Measurements from ENCODE around the gene MPP7.

Gene MPP7

GRCh38 chr10:28304032-28304571 is 1.2 kb upstream of the MPP7 start:
- Histone ChIP-seq H3K27me3 (ENCODE audit: insufficient read depth, low read length) (peaks cover 53% of the 10 kb centered on the region), H3K9me3 (ENCODE audit: insufficient read depth, low read depth, low read length) (no peaks in the 10 kb centered on the region), H3K4me3 (ENCODE audit: low read length) (peak overlapping the region; percentile 94), H3K36me3 (ENCODE audit: insufficient read depth, low read depth, low read length) (no peaks in the 10 kb centered on the region), H3K27ac (ENCODE audit: low read length) (no peak overlapping the region), H3K9ac (ENCODE audit: low read depth, low read length) (no peak overlapping the region), H3K4me1 (ENCODE audit: insufficient read depth, low read length) (peaks cover 5% of the 10 kb centered on the region; the same call in 1 of the 2 replicates)

DNA sequence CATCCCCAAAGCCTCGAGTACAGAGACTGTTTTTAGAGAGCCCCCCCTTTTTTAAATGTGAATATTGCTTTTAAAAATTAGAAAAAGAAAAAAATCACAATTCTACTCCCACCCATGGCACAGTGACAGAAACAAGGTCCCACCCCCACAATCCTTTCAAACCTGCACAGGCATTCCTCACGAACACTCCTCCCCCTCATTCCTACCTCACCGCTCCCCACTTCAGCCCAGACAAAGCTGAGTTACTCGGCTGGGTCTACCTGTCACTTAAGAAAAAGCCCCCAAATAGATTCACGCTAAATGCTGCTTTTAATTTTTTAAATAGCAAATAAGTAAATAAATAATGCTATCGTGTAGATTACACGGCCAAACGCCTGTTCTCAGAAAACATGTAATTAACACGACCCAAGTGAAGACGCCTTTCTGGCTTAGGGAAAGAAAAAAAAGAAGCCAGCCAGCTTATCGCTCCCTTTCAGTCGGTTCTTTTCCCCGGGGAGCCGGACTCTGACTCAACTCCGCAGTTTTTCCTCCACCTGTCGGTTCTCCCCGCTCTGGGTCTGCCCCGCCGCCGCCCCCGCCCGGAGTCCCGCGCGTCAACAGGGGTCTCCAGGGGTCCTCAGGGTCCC is 739 bp downstream of the MPP7 start:
- peak overlapping the region; percentile 92 for H3K4me3 ChIP-seq (ENCODE audit: low read length)
- H3K27ac ChIP-seq (ENCODE audit: low read length): no peak overlapping the region
- peak overlapping the region; percentile 72; the same call in 1 of the 2 replicates for H3K9ac ChIP-seq (ENCODE audit: low read depth, low read length)
- H3K4me1 ChIP-seq (ENCODE audit: insufficient read depth, low read length): peaks cover 5% of the 10 kb centered on the region; the same call in 1 of the 2 replicates
- H3K27me3 ChIP-seq (ENCODE audit: insufficient read depth, low read length): peaks cover 41% of the 10 kb centered on the region
- H3K36me3 ChIP-seq (ENCODE audit: insufficient read depth, low read depth, low read length): no peaks in the 10 kb centered on the region
- H3K9me3 ChIP-seq (ENCODE audit: insufficient read depth, low read depth, low read length): no peaks in the 10 kb centered on the region

DNA sequence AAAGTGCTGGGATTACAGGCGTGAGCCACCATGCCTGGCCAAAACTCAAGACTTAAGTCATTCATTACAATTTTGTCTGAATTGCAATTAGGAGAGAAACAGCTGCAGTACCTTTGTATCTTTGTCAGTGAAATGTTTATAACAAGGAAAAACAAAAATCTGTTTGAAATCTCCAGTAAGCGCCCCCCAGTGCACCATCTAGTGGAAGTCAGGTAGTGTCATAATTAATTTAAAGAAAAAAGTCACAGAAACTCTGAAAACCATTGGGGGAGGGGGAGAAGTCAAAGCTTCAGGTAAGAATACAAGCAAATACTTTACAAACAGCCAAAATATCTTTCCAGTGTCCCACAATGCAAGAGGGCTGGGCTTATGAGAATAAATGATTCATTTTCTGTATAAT is 2.8 kb downstream of the MPP7 start:
- no peak overlapping the region for H3K4me3 ChIP-seq (ENCODE audit: low read length)
- no peak overlapping the region for H3K9ac ChIP-seq (ENCODE audit: low read depth, low read length)
- H3K36me3 ChIP-seq (ENCODE audit: insufficient read depth, low read depth, low read length): no peaks in the 10 kb centered on the region
- H3K27me3 ChIP-seq (ENCODE audit: insufficient read depth, low read length): peaks cover 20% of the 10 kb centered on the region
- H3K4me1 ChIP-seq (ENCODE audit: insufficient read depth, low read length): peaks cover 14% of the 10 kb centered on the region
- no peak overlapping the region for H3K27ac ChIP-seq (ENCODE audit: low read length)
- no peaks in the 10 kb centered on the region for H3K9me3 ChIP-seq (ENCODE audit: insufficient read depth, low read depth, low read length)

DNA sequence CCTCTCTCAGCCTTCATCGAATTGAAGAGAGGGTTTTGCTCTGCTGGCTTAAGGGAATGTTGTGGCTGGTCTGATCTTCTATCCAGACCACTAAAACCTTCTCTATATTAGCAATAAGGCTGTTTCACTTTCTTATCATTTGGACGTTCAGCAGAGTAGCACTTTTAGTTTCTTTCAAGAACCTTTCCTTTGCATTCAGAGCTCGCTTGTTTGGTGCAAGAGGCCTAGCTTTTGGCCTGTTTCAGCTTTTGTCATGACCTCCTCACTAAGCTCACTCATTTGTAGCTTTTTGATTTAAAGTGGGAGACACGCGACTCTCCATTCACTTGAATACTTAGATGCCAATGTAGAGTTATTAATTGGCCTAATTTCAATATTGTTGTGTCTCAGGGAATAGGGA is 3.9 kb downstream of the MPP7 start:
- Histone ChIP-seq H3K4me3 (ENCODE audit: low read length) (no peak overlapping the region), H3K36me3 (ENCODE audit: insufficient read depth, low read depth, low read length) (no peaks in the 10 kb centered on the region), H3K4me1 (ENCODE audit: insufficient read depth, low read length) (peaks cover 22% of the 10 kb centered on the region), H3K9me3 (ENCODE audit: insufficient read depth, low read depth, low read length) (no peaks in the 10 kb centered on the region), H3K27ac (ENCODE audit: low read length) (no peak overlapping the region), H3K27me3 (ENCODE audit: insufficient read depth, low read length) (peaks cover 9% of the 10 kb centered on the region), H3K9ac (ENCODE audit: low read depth, low read length) (no peak overlapping the region)

- Histone ChIP-seq H3K4me1 (ENCODE audit: insufficient read depth, low read length) (peaks cover 17% of the 10 kb centered on the region; the same call in 1 of the 2 replicates), H3K27ac (ENCODE audit: low read length) (no peak overlapping the region), H3K4me3 (ENCODE audit: low read length) (no peak overlapping the region), H3K27me3 (ENCODE audit: insufficient read depth, low read length) (no peaks in the 10 kb centered on the region), H3K9me3 (ENCODE audit: insufficient read depth, low read depth, low read length) (no peaks in the 10 kb centered on the region), H3K9ac (ENCODE audit: low read depth, low read length) (no peak overlapping the region), H3K36me3 (ENCODE audit: insufficient read depth, low read depth, low read length) (no peaks in the 10 kb centered on the region)
These were observed 6.8 kb downstream of the MPP7 start for GRCh38 chr10:28296023-28296422.

DNA sequence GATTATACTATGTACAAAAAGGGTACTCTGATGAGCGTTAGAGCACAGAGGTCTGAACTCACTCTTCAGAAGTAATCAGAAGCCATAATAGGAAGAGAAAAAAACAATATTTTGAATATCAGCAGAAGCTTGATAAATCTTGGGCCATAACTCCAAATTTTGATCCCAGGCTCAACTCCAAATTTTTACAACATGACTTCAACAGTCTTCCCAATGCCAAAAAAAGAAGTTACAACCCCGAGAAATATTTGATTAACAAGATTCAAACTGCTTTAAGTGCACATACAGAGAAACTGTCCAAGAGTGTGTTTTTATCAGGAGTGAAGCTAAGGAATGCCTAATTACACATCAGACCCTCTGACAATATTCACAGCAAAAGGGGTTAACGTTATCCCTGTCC is 7.5 kb downstream of the MPP7 start:
- Histone ChIP-seq H3K27me3 (ENCODE audit: insufficient read depth, low read length) (no peaks in the 10 kb centered on the region), H3K4me3 (ENCODE audit: low read length) (no peak overlapping the region), H3K9me3 (ENCODE audit: insufficient read depth, low read depth, low read length) (no peaks in the 10 kb centered on the region), H3K9ac (ENCODE audit: low read depth, low read length) (no peak overlapping the region), H3K4me1 (ENCODE audit: insufficient read depth, low read length) (peaks cover 17% of the 10 kb centered on the region; the same call in 1 of the 2 replicates), H3K36me3 (ENCODE audit: insufficient read depth, low read depth, low read length) (no peaks in the 10 kb centered on the region), H3K27ac (ENCODE audit: low read length) (no peak overlapping the region)

DNA sequence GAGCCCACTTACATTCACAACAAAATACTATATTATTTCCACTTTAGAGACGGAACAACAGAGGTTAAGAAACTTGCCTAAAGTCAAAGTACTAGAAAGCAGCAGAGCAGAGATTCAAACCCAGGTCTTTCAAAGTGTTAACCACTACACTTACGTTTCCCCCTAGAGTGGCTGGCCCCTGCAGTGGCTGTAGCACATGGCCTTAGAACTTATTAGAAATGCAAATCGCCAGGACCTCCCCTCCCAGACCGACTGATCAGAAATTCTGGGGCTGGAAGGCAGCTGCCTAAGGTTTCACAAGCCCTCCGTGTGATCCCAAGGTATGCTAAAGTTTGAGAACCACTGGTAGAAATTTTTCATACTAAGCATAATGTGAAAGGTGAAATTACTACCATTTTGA is 8.1 kb downstream of the MPP7 start:
- H3K27ac ChIP-seq (ENCODE audit: low read length): no peak overlapping the region
- H3K9ac ChIP-seq (ENCODE audit: low read depth, low read length): no peak overlapping the region
- no peaks in the 10 kb centered on the region for H3K9me3 ChIP-seq (ENCODE audit: insufficient read depth, low read depth, low read length)
- H3K27me3 ChIP-seq (ENCODE audit: insufficient read depth, low read length): no peaks in the 10 kb centered on the region
- H3K36me3 ChIP-seq (ENCODE audit: insufficient read depth, low read depth, low read length): no peaks in the 10 kb centered on the region
- H3K4me1 ChIP-seq (ENCODE audit: insufficient read depth, low read length): peaks cover 17% of the 10 kb centered on the region; the same call in 1 of the 2 replicates
- no peak overlapping the region for H3K4me3 ChIP-seq (ENCODE audit: low read length)

- no peak overlapping the region for H3K9ac ChIP-seq (ENCODE audit: low read depth, low read length)
- peaks cover 17% of the 10 kb centered on the region; the same call in 1 of the 2 replicates for H3K4me1 ChIP-seq (ENCODE audit: insufficient read depth, low read length)
- no peaks in the 10 kb centered on the region for H3K27me3 ChIP-seq (ENCODE audit: insufficient read depth, low read length)
- H3K4me3 ChIP-seq (ENCODE audit: low read length): no peak overlapping the region
- no peak overlapping the region for H3K27ac ChIP-seq (ENCODE audit: low read length)
- no peaks in the 10 kb centered on the region for H3K9me3 ChIP-seq (ENCODE audit: insufficient read depth, low read depth, low read length)
- H3K36me3 ChIP-seq (ENCODE audit: insufficient read depth, low read depth, low read length): no peaks in the 10 kb centered on the region
These were observed 8.7 kb downstream of the MPP7 start for GRCh38 chr10:28294169-28294532.

DNA sequence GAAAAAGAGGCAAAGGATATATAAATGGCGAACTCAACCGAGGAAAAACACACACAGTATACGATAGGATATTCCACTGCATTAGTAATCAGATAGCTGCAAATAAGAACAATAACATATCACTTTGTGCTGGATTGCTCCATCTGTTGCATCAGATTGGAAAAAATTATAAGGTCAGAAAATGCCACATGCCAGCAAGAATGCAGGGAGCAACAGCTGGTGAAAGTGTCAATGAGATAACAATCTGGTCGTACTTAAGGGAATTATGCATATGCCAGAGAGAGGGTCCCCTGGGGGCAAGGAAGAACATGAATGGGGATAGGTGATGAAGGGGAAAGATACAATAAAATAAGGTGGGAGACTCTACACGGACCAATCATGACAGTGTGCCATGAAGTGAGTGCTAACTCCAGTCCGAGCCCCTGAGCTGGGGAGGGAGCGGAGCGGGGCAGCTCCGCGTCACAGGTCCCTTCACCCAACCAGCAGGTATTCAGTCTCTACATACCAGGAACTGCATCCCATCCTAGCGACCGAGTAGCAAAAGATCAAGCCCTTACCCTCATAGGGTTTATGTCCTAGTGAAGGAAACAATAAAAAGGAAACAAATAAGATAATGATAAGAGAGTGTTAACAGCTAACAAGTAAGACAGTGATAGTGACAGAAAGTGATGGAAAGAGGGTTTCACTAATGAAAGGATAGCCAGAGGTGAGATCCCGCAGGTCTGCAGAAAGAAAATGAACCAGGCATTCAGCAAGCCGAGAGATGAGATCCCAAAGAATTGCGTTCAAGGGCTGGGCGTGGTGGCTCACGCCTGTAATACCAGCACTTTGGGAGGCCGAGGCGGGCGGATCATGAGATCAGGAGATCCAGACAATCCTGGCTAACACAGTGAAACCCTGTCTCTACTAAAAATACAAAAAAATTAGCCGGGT is 9.4 kb downstream of the MPP7 start:
- Histone ChIP-seq H3K4me3 (ENCODE audit: low read length) (peak overlapping the region; percentile 34; the same call in 1 of the 2 replicates), H3K36me3 (ENCODE audit: insufficient read depth, low read depth, low read length) (no peaks in the 10 kb centered on the region)

GRCh38 chr10:28291881-28292297 is 11.0 kb downstream of the MPP7 start:
- Histone ChIP-seq H3K4me3 (ENCODE audit: low read length) (no peak overlapping the region), H3K9ac (ENCODE audit: low read depth, low read length) (no peak overlapping the region), H3K9me3 (ENCODE audit: insufficient read depth, low read depth, low read length) (no peaks in the 10 kb centered on the region), H3K27ac (ENCODE audit: low read length) (no peak overlapping the region), H3K4me1 (ENCODE audit: insufficient read depth, low read length) (peaks cover 17% of the 10 kb centered on the region; the same call in 1 of the 2 replicates), H3K27me3 (ENCODE audit: insufficient read depth, low read length) (no peaks in the 10 kb centered on the region), H3K36me3 (ENCODE audit: insufficient read depth, low read depth, low read length) (no peaks in the 10 kb centered on the region)

More for the DNA sequence above, 9.4 kb downstream of the MPP7 start:
- Histone ChIP-seq H3K27me3 (ENCODE audit: insufficient read depth, low read length) (no peaks in the 10 kb centered on the region), H3K27ac (ENCODE audit: low read length) (no peak overlapping the region), H3K4me1 (ENCODE audit: insufficient read depth, low read length) (peaks cover 17% of the 10 kb centered on the region; the same call in 1 of the 2 replicates), H3K9ac (ENCODE audit: low read depth, low read length) (no peak overlapping the region), H3K9me3 (ENCODE audit: insufficient read depth, low read depth, low read length) (no peaks in the 10 kb centered on the region)

DNA sequence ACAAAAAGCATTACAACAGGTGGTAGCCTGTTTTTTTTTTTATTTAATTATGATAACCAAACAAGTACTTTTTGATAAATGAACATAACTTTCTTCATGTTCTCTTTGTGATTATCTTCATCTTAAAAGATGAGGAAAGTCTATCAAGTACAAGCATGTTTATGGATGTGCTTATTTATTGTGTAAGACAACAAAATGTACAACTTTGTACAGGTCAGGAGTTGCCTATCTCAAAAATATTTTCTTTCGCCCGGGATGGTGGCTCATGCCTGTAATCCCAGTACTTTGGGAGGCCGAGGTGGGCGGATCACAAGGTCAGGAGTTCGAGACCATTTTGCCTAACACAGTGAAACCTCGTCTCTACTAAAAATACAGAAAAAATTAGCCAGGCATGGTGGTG is 17.0 kb downstream of the MPP7 start:
- H3K9ac ChIP-seq (ENCODE audit: low read depth, low read length): no peak overlapping the region
- H3K4me1 ChIP-seq (ENCODE audit: insufficient read depth, low read length): peaks cover 4% of the 10 kb centered on the region; the same call in 1 of the 2 replicates
- no peaks in the 10 kb centered on the region for H3K9me3 ChIP-seq (ENCODE audit: insufficient read depth, low read depth, low read length)
- H3K36me3 ChIP-seq (ENCODE audit: insufficient read depth, low read depth, low read length): no peaks in the 10 kb centered on the region
- H3K27me3 ChIP-seq (ENCODE audit: insufficient read depth, low read length): no peaks in the 10 kb centered on the region
- H3K4me3 ChIP-seq (ENCODE audit: low read length): no peak overlapping the region
- no peak overlapping the region for H3K27ac ChIP-seq (ENCODE audit: low read length)

Measured in iPS-20b (cell line).